ENCODE results near the gene TPRA1. TPM values are rescaled to one million over a fixed set of nuclear protein-coding genes. Genes with fewer than 3 reads are reported as not detected.

Gene TPRA1
- total and polyA plus RNA-seq, 2 of the 4 experiments (the other 2 are of a cell fraction), result 17.9 to 40.1 TPM

- H2AK5ac ChIP-seq (ENCODE audit: low read depth, low read length), result no peak overlapping the region
- POLR2A ChIA-PET (ENCODE audit: unreplicated experiment), result no interaction called here
- intact Hi-C loops (cut with micrococcal nuclease), result loop anchor here (10.0 kb wide), 1 partner anchor 538 kb away; no protein-coding TSS in a partner anchor
- no peaks in the 10 kb centered on the region for H3K9me1 ChIP-seq (ENCODE audit: insufficient read depth, low read length)
- no peak overlapping the region for H2BK20ac ChIP-seq (ENCODE audit: low read depth, low read length)
- no peak overlapping the region for H3K23ac ChIP-seq (ENCODE audit: low read depth, low read length)
- H2BK5ac ChIP-seq (ENCODE audit: low read depth, low read length, poor library complexity, severe bottlenecking), result no peak overlapping the region
- no peak overlapping the region for H3K18ac ChIP-seq (ENCODE audit: low read depth, low read length)
- H3K4me2 ChIP-seq (ENCODE audit: low read depth, low read length), result no peak overlapping the region
- dilution Hi-C loops (cut with HindIII; ENCODE audit: low sequenced_read_pairs, unreplicated experiment), result no loop called here
- H3K9ac ChIP-seq (ENCODE audit: low read depth, low read length), result no peak overlapping the region
- 55% methylated on average over 7 of the region's 14 CpGs; no CpG with 5 or more reads in 1 of the 2 experiments for WGBS, 2 experiments (ENCODE audit: extremely low coverage in 2 of 2, insufficient read length in 1 of 2)
- no peak overlapping the region for H2BK15ac ChIP-seq (ENCODE audit: low read depth, low read length)
- no peak overlapping the region for H4K5ac ChIP-seq (ENCODE audit: low read depth, low read length)
- no peak overlapping the region for H3K14ac ChIP-seq (replicated peaks; ENCODE audit: low read depth, low read length)
- no peak overlapping the region for H3K4ac ChIP-seq (ENCODE audit: low read depth, low read length)
- H3K9me3 ChIP-seq (ENCODE audit: control insufficient read depth, insufficient read depth, low read length), result no peaks in the 10 kb centered on the region
- no peak overlapping the region for H2AK9ac ChIP-seq (replicated peaks; ENCODE audit: low read depth, low read length, poor library complexity)
- BruUV-seq (replicated peaks), result no TSS peak
- in situ Hi-C loops (cut with MboI; ENCODE audit: low sequenced_read_pairs), result loop anchor here (10.0 kb wide), 1 partner anchor 868 kb away; no protein-coding TSS in a partner anchor
- H3K27me3 ChIP-seq (ENCODE audit: control insufficient read depth, insufficient read depth, low read length), result peaks cover 35% of the 10 kb centered on the region
- no peaks in the 10 kb centered on the region for H4K20me1 ChIP-seq (ENCODE audit: insufficient read depth, low read length)
- H3K4me3 ChIP-seq (ENCODE audit: insufficient read depth, low read depth, low read length), result no peak overlapping the region
- H3K27ac ChIP-seq (ENCODE audit: insufficient read depth, low read length), result no peak overlapping the region
- H2BK120ac ChIP-seq (ENCODE audit: low read depth, low read length), result no peak overlapping the region
- ATAC-seq (ENCODE audit: low read depth) (no peak), DNase-seq (no peak)
- no peak overlapping the region for H4K91ac ChIP-seq (ENCODE audit: insufficient read depth, low read depth, low read length)
- no peaks in the 10 kb centered on the region for H3K79me1 ChIP-seq (ENCODE audit: low read depth in 1 of 2, low read length in 2 of 2)
- H3K36me3 ChIP-seq (ENCODE audit: control insufficient read depth, insufficient read depth, low read length), result no peaks in the 10 kb centered on the region
- no peaks in the 10 kb centered on the region; the same call in 1 of the 2 replicates for H3K4me1 ChIP-seq (ENCODE audit: control insufficient read depth, insufficient read depth, low read length)
- CTCF ChIA-PET, result no interaction called here
- no peak overlapping the region for H2AFZ ChIP-seq (replicated peaks; ENCODE audit: low read length, poor library complexity)
- TF ChIP-seq RAD21 (IDR thresholded peaks at IDR 0.05; ENCODE audit: low read length) (no peak), ELK1 (IDR thresholded peaks at IDR 0.05; ENCODE audit: borderline replicate concordance, low read depth, low read length) (no peak), MAZ (IDR thresholded peaks at IDR 0.05; ENCODE audit: borderline replicate concordance, low read depth, low read length) (no peak), POLR2A (IDR thresholded peaks at IDR 0.05; ENCODE audit: low read depth, low read length) (no peak), NFE2L2 (IDR thresholded peaks at IDR 0.05; ENCODE audit: low read depth, low read length) (no peak), MAFK (IDR thresholded peaks at IDR 0.05; ENCODE audit: low read depth, low read length) (no peak), BHLHE40 (IDR thresholded peaks at IDR 0.05; ENCODE audit: low read depth, low read length) (no peak), RCOR1 (IDR thresholded peaks at IDR 0.05; ENCODE audit: insufficient replicate concordance, low read length) (no peak), FOS (IDR thresholded peaks at IDR 0.05; ENCODE audit: low read depth, low read length) (no peak), CHD1 (IDR thresholded peaks at IDR 0.05; ENCODE audit: low read depth, low read length) (no peak), RFX5 (IDR thresholded peaks at IDR 0.05; ENCODE audit: low read depth, low read length) (no peak), MXI1 (IDR thresholded peaks at IDR 0.05; ENCODE audit: borderline replicate concordance, low read depth, low read length) (no peak), CEBPB (IDR thresholded peaks at IDR 0.05; ENCODE audit: low read depth, low read length) (no peak), USF2 (IDR thresholded peaks at IDR 0.05; ENCODE audit: low read depth, low read length) (no peak), CTCF (conservative IDR thresholded peaks at IDR 0.05; ENCODE audit: low read depth, low read length) (no peak), SMC3 (IDR thresholded peaks at IDR 0.05; ENCODE audit: low read depth, low read length) (no peak)
- H3K56ac ChIP-seq (ENCODE audit: extremely low read depth, insufficient read depth, low read length), result no peak overlapping the region
- no peak overlapping the region for H4K8ac ChIP-seq (ENCODE audit: low read depth in 2 of 2, low read length in 2 of 2)
Measured at GRCh38 chr3:127542441-127542952, 48.0 kb downstream of the TPRA1 start.
